ENCODE data around the gene OTUD4.

DNA sequence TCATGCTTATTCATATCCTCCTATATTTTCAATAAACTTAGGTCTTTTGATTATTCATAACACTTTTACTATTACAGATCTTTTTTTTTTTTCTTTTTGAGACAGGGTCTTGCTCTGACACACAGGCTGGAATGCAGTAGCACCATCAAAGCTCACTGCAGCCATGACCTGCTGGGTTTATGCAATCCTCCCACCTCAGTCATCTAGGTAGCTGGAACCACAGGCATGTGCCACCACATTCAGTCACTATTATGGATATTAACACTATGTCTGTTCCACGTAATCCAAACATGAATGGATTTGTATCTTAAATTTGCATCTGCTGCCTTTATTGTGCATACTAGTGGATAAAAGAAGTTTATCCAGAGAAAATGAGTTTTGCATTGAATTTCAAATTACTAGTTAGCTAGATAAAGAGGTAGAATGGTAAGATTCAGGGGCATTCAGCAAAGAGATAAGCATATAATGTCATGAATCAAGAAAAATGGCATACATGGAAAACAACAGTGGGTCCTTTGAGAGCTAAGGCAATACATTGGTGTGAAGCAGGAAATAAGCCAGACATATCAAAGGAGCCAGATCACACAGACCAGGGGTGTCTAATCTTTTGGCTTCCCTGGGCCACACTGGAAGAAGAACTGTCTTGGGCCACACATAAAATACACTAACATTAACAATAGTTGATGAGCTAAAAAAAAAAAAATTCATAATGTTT, 96.3 kb downstream of the OTUD4 start:
- TF ChIP-seq, protein P1, sequence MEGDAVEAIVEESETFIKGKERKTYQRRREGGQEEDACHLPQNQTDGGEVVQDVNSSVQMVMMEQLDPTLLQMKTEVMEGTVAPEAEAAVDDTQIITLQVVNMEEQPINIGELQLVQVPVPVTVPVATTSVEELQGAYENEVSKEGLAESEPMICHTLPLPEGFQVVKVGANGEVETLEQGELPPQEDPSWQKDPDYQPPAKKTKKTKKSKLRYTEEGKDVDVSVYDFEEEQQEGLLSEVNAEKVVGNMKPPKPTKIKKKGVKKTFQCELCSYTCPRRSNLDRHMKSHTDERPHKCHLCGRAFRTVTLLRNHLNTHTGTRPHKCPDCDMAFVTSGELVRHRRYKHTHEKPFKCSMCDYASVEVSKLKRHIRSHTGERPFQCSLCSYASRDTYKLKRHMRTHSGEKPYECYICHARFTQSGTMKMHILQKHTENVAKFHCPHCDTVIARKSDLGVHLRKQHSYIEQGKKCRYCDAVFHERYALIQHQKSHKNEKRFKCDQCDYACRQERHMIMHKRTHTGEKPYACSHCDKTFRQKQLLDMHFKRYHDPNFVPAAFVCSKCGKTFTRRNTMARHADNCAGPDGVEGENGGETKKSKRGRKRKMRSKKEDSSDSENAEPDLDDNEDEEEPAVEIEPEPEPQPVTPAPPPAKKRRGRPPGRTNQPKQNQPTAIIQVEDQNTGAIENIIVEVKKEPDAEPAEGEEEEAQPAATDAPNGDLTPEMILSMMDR (IDR thresholded peaks at IDR 0.05; ENCODE audit: extremely low read depth in 1 of 2, insufficient read depth in 1 of 2, low read depth in 1 of 2, low read length in 2 of 2), result no peak
- TF ChIP-seq POLR2AphosphoS5 (IDR thresholded peaks at IDR 0.05; ENCODE audit: insufficient read depth, low read depth, low read length), result no peak
- no peak for TF ChIP-seq POLR2A (IDR thresholded peaks at IDR 0.05; ENCODE audit: low read depth, low read length)
- TF ChIP-seq EZH2 (IDR thresholded peaks at IDR 0.05; ENCODE audit: borderline replicate concordance, low read depth, low read length, severe bottlenecking), result no peak
- TF ChIP-seq, protein P2, sequence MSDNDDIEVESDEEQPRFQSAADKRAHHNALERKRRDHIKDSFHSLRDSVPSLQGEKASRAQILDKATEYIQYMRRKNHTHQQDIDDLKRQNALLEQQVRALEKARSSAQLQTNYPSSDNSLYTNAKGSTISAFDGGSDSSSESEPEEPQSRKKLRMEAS (IDR thresholded peaks at IDR 0.05; ENCODE audit: insufficient read depth, insufficient read length), result no peak
- TF ChIP-seq GATA2 (IDR thresholded peaks at IDR 0.05; ENCODE audit: insufficient read depth, insufficient read length, low read depth, low read length), result no peak

All from endothelial cell of umbilical vein (primary cell).